H1 (cell line): ENCODE measurements around the gene BAIAP2.

Source experiments
- BCL11A ChIP-seq, 2 experiments: IDR thresholded peaks; one replicate each; pipeline ENCODE4 v1.6.1; 2011; ENCODE audit warnings: low read depth in 2 of 2, low read length in 2 of 2, mild to moderate bottlenecking in 2 of 2
- CTCF ChIP-seq, 3 experiments: IDR thresholded peaks; 1 replicate in 2 of 3; 2 replicates in 1 of 3; pipeline versions ENCODE4 v1.5.1 to v1.6.1; 2011; ENCODE audit warnings: low read length in 3 of 3, mild to moderate bottlenecking in 3 of 3, inconsistent platforms in 2 of 3, low read depth in 1 of 3, moderate library complexity in 1 of 3; ENCODE audit not compliant: insufficient read depth in 1 of 3; ENCODE audit errors: control extremely low read depth in 1 of 3
- E2F6 ChIP-seq: IDR thresholded peaks from 2 replicates; pipeline ENCODE4 v1.6.1; 2012; ENCODE audit warnings: inconsistent platforms
- EP300 ChIP-seq, 2 experiments: IDR thresholded peaks; 1 replicate in 1 of 2; 2 replicates in 1 of 2; pipeline ENCODE4 v1.6.1; 2011 to 2012; ENCODE audit warnings: low read depth in 2 of 2, low read length in 2 of 2, mild to moderate bottlenecking in 2 of 2, borderline replicate concordance in 1 of 2, inconsistent platforms in 1 of 2, moderate library complexity in 1 of 2
- EZH2 ChIP-seq: fragments of 200-600 bp; sonication (generic); IDR thresholded peaks from 2 replicates; pipeline ENCODE4 v1.7.1; 2012; ENCODE audit warnings: low read depth, mild to moderate bottlenecking, moderate library complexity, low read length, inconsistent platforms; ENCODE audit not compliant: severe bottlenecking
- MAFK ChIP-seq: IDR thresholded peaks from 2 replicates; pipeline ENCODE4 v1.6.1; 2012; ENCODE audit warnings: low read depth, mild to moderate bottlenecking, improper control_type of control experiment, low read length
- NANOG ChIP-seq: IDR thresholded peaks from 2 replicates; pipeline ENCODE4 v1.6.1; 2011; ENCODE audit warnings: low read length, low read depth, mild to moderate bottlenecking, inconsistent platforms; ENCODE audit not compliant: insufficient read depth, poor library complexity, severe bottlenecking
- NRF1 ChIP-seq: IDR thresholded peaks from 2 replicates; pipeline ENCODE4 v1.6.1; 2011; ENCODE audit warnings: mild to moderate bottlenecking, low read depth, low read length, improper control_type of control experiment
- POLR2A ChIP-seq, 2 experiments: IDR thresholded peaks; 1 replicate in 1 of 2; 2 replicates in 1 of 2; pipeline ENCODE4 v1.6.1; 2011; ENCODE audit warnings: low read depth in 2 of 2, low read length in 2 of 2, mild to moderate bottlenecking in 2 of 2; ENCODE audit errors: control extremely low read depth in 1 of 2

GRCh38 chr17:81003711-81004475 is 31.1 kb upstream of the BAIAP2 start:
- TF ChIP-seq NANOG (no peak), CTCF (IDR thresholded peaks at IDR 0.05; ENCODE audit: control extremely low read depth in 1 of 3, insufficient read depth in 1 of 3, low read depth in 1 of 3, low read length in 3 of 3) (no peak), POLR2A (IDR thresholded peaks at IDR 0.05; ENCODE audit: control extremely low read depth in 1 of 2, low read depth in 2 of 2, low read length in 2 of 2) (no peak), BCL11A (IDR thresholded peaks at IDR 0.05; ENCODE audit: low read depth in 2 of 2, low read length in 2 of 2) (no peak), EZH2 (no peak), NRF1 (no peak), MAFK (no peak), EP300 (IDR thresholded peaks at IDR 0.05; ENCODE audit: borderline replicate concordance in 1 of 2, low read depth in 2 of 2, low read length in 2 of 2) (no peak), E2F6 (no peak)
